Testis (tissue), 3 donors: Measurements from ENCODE around the gene UBXN6. TPM values are rescaled to one million over a fixed set of nuclear protein-coding genes. Genes with fewer than 3 reads are reported as not detected.

Experiments
- DNase-seq: peaks from one replicate; pipeline ENCODE4 v3.0.0-alpha.2; 2019
- H3K27ac ChIP-seq, 2 donors: fragments of 200-600 bp; sonication (generic); one replicate each; pipeline ENCODE4 v1.5.1; 2019
- H3K27me3 ChIP-seq: fragments of 200-600 bp; sonication (generic); one replicate; pipeline ENCODE4 v1.5.1; 2019
- H3K36me3 ChIP-seq: fragments of 200-600 bp; sonication (generic); one replicate; pipeline ENCODE4 v1.5.1; 2017; ENCODE audit warnings: low read depth; ENCODE audit errors: missing control alignments
- H3K4me1 ChIP-seq: fragments of 200-600 bp; sonication (generic); one replicate; pipeline ENCODE4 v1.5.1; 2019
- H3K4me3 ChIP-seq, 2 donors: fragments of 200-600 bp; sonication (generic); one replicate each; pipeline ENCODE4 v1.5.1; 2017 to 2019
- H3K9me3 ChIP-seq: fragments of 200-600 bp; sonication (generic); one replicate; pipeline ENCODE4 v1.5.1; 2017
- POLR2A ChIP-seq: fragments of 450-650 bp; IDR thresholded peaks from one replicate; pipeline ENCODE4 v1.6.1; 2017; ENCODE audit warnings: antibody characterized with exemption, mild to moderate bottlenecking, moderate library complexity
- WGBS, 2 donors: methylation state at CpG; one replicate each; pipeline ENCODE4 v1.1.5; 2018; 5-methylcytosine and 5-hydroxymethylcytosine counted together
- intact Hi-C: fragments of 100-400 bp; cut with DNase I; formaldehyde crosslinking; loops from one replicate; pipeline ENCODE4 v1.15.1; 2023; ENCODE audit warnings: low total_unique reads
- polyA plus RNA-seq: library from polyadenylated mRNA; stranded (reverse); fragments of 350-450 nt; fragmentation: Illumina TruSeq; extraction: RNeasy Lipid Tissue Mini Kit (QIAGEN cat#74804); gene quantifications from one replicate; pipeline ENCODE4 v1.2.3, GENCODE V29; 2014; ENCODE audit warnings: low read depth, low replicate concordance; ENCODE audit not compliant: insufficient read depth
- total RNA-seq, 2 donors: library from RNA; depleted of rRNA; stranded (reverse); fragments of >200 nt; gene quantifications; one replicate each; pipeline ENCODE4 v1.2.3, GENCODE V29; 2016
- TF ChIP-seq, protein P1 (sequence below), 3 experiments: fragments of 450-650 bp in 2 of 3; fragments of 200-600 bp in 1 of 3; sonication (generic) in 1 of 3; IDR thresholded peaks; one replicate each; pipeline ENCODE4 v1.5.1; 2016 to 2019; ENCODE audit warnings: antibody characterized with exemption in 3 of 3, mild to moderate bottlenecking in 2 of 3, moderate library complexity in 1 of 3

UBXN6 gene
- total and polyA plus RNA-seq, 3 donors from 2014 or later: 293 to 336 (median 319) TPM

DNA sequence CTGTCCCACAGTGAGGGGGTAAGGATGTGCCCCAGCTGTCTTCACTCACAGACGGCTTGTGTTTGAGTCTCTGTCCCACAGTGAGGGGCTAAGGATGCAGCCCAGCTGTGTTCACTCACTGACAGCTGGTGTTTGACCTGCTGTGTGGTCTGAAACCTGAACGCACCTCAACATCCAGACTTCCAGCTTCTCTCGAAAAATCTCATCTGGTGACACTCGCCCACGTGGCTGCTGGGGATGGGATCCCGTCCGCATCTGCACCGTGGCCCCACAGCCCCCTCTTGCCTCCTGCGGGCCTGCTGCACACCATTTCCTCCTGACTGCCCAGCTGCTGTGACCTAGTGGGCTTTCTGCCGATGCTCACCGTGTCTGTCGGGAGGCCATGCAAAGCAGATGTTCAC lies 27.8 kb downstream of the UBXN6 start:
- no peaks in the 10 kb centered on the region for H3K9me3 ChIP-seq
- WGBS, 2 donors: 77 to 91% methylated on average over 12 of the region's 12 CpGs

GRCh38 chr19:4429256-4429655 lies 28.3 kb downstream of the UBXN6 start:
- no peaks in the 10 kb centered on the region for H3K27me3 ChIP-seq
- no peaks in the 10 kb centered on the region for H3K9me3 ChIP-seq
- no peak overlapping the region for H3K4me3 ChIP-seq
- H3K36me3 ChIP-seq: no peaks in the 10 kb centered on the region
- H3K27ac ChIP-seq: no peak overlapping the region
- no peak for DNase-seq
- whole genome bisulfite sequencing, 2 donors: 85% methylated on average over 15 to 16 of the region's 16 CpGs
- TF ChIP-seq, protein P1, sequence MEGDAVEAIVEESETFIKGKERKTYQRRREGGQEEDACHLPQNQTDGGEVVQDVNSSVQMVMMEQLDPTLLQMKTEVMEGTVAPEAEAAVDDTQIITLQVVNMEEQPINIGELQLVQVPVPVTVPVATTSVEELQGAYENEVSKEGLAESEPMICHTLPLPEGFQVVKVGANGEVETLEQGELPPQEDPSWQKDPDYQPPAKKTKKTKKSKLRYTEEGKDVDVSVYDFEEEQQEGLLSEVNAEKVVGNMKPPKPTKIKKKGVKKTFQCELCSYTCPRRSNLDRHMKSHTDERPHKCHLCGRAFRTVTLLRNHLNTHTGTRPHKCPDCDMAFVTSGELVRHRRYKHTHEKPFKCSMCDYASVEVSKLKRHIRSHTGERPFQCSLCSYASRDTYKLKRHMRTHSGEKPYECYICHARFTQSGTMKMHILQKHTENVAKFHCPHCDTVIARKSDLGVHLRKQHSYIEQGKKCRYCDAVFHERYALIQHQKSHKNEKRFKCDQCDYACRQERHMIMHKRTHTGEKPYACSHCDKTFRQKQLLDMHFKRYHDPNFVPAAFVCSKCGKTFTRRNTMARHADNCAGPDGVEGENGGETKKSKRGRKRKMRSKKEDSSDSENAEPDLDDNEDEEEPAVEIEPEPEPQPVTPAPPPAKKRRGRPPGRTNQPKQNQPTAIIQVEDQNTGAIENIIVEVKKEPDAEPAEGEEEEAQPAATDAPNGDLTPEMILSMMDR (IDR thresholded peaks at IDR 0.05): no peak
- TF ChIP-seq POLR2A: no peak
- intact Hi-C loops: no loop called here
- no peaks in the 10 kb centered on the region for H3K4me1 ChIP-seq

More for the DNA sequence above, 27.8 kb downstream of the UBXN6 start:
- TF ChIP-seq, protein P1 (IDR thresholded peaks at IDR 0.05): no peak
- no peak for TF ChIP-seq POLR2A
- Histone ChIP-seq H3K36me3 (no peaks in the 10 kb centered on the region), H3K4me3 (no peak overlapping the region), H3K4me1 (no peaks in the 10 kb centered on the region), H3K27ac (no peak overlapping the region), H3K27me3 (no peaks in the 10 kb centered on the region)
- no peak for DNase-seq
- intact Hi-C loops: no loop called here

- no peaks in the 10 kb centered on the region for H3K27me3 ChIP-seq
- no peak overlapping the region for H3K4me3 ChIP-seq
- 93 to 94% methylated on average over 19 to 20 of the region's 20 CpGs for WGBS, 2 donors
- no peaks in the 10 kb centered on the region for H3K4me1 ChIP-seq
- no peak for DNase-seq
- no peaks in the 10 kb centered on the region for H3K36me3 ChIP-seq
- intact Hi-C loops: no loop called here
- no peak overlapping the region for H3K27ac ChIP-seq
- TF ChIP-seq, protein P1 (IDR thresholded peaks at IDR 0.05): no peak
- no peak for TF ChIP-seq POLR2A
- H3K9me3 ChIP-seq: no peaks in the 10 kb centered on the region
Observed at GRCh38 chr19:4428326-4428975, 29.1 kb downstream of the UBXN6 start.

- no peaks in the 10 kb centered on the region for H3K4me1 ChIP-seq
- no peak overlapping the region for H3K4me3 ChIP-seq
- 92 to 97% methylated on average over 6 of the region's 6 CpGs for WGBS, 2 donors
- DNase-seq: no peak
- no peaks in the 10 kb centered on the region for H3K27me3 ChIP-seq
- no peak for TF ChIP-seq POLR2A
- TF ChIP-seq, protein P1 (IDR thresholded peaks at IDR 0.05): no peak
- no peaks in the 10 kb centered on the region for H3K36me3 ChIP-seq
- no peaks in the 10 kb centered on the region for H3K9me3 ChIP-seq
- intact Hi-C loops: no loop called here
- H3K27ac ChIP-seq: no peak overlapping the region
Observed at GRCh38 chr19:4425537-4425936, 32.1 kb downstream of the UBXN6 start.
